GM19397 (cell line): ENCODE data around the gene NUP214.
"Not testable (repeated sequence)": the region's sequence is repeated elsewhere in the genome, so short reads cannot be mapped to it uniquely, and the experiment has no call there.

ENCODE experiments used
- ATAC-seq: cut with Tn5 transposase; IDR thresholded peaks from one replicate; pipeline ENCODE4 v1.9.1; 2021; ENCODE audit warnings: mild to moderate bottlenecking, moderate library complexity; ENCODE audit not compliant: unreplicated experiment

Gene NUP214

GRCh38 chr9:131115360-131115742, 10.0 kb upstream of the NUP214 start:
- ATAC-seq = not testable (repeated sequence)

- no peak for ATAC-seq
Observed at GRCh38 chr9:131116281-131117120, 8.9 kb upstream of the NUP214 start.

- ATAC-seq = no peak
Observed at GRCh38 chr9:131117121-131117761, 8.1 kb upstream of the NUP214 start.

GRCh38 chr9:131117762-131118145, 7.6 kb upstream of the NUP214 start:
- no peak for ATAC-seq

- ATAC-seq = no peak
Observed at GRCh38 chr9:131119600-131119999, 5.8 kb upstream of the NUP214 start.

- ATAC-seq = no peak
Observed at GRCh38 chr9:131120620-131121228, 4.7 kb upstream of the NUP214 start.

- ATAC-seq = no peak
Observed at GRCh38 chr9:131121346-131121745, 4.0 kb upstream of the NUP214 start.

- ATAC-seq = no peak
Observed at GRCh38 chr9:131122158-131122557, 3.2 kb upstream of the NUP214 start.

GRCh38 chr9:131125038-131125287, 423 bp upstream of the NUP214 start:
- ATAC-seq = peak; percentile 6

- no peak for ATAC-seq
Observed at GRCh38 chr9:131126059-131126426, 657 bp downstream of the NUP214 start.

- no peak for ATAC-seq
Observed at GRCh38 chr9:131129183-131129582, 3.8 kb downstream of the NUP214 start.

GRCh38 chr9:131138676-131139075, 13.3 kb downstream of the NUP214 start:
- ATAC-seq = no peak

GRCh38 chr9:131140112-131140511, 14.7 kb downstream of the NUP214 start:
- ATAC-seq = no peak

- no peak for ATAC-seq
Observed at GRCh38 chr9:131140550-131140949, 15.2 kb downstream of the NUP214 start.

- ATAC-seq = no peak
Observed at GRCh38 chr9:131142160-131142559, 16.8 kb downstream of the NUP214 start.

GRCh38 chr9:131144201-131144600, 18.8 kb downstream of the NUP214 start:
- no peak for ATAC-seq

- ATAC-seq = no peak
Observed at GRCh38 chr9:131145245-131145644, 19.9 kb downstream of the NUP214 start.

GRCh38 chr9:131146186-131146585, 20.8 kb downstream of the NUP214 start:
- no peak for ATAC-seq

- no peak for ATAC-seq
Observed at GRCh38 chr9:131148276-131148675, 22.9 kb downstream of the NUP214 start.

GRCh38 chr9:131148966-131149687, 23.7 kb downstream of the NUP214 start:
- no peak for ATAC-seq

GRCh38 chr9:131149688-131150053, 24.3 kb downstream of the NUP214 start:
- no peak for ATAC-seq

- ATAC-seq = no peak
Observed at GRCh38 chr9:131153595-131153994, 28.2 kb downstream of the NUP214 start.
